H7 (cell line): ENCODE results near the gene EIPR1. TPM values are rescaled to one million over a fixed set of nuclear protein-coding genes. Genes with fewer than 3 reads are reported as not detected.

Experiments
- DNase-seq: peaks from one replicate; pipeline ENCODE4 v3.0.0; 2012
- H3K27me3 ChIP-seq: 2 replicates; pipeline ENCODE4 v1.6.0; 2011; ENCODE audit warnings: mild to moderate bottlenecking, low read length; ENCODE audit not compliant: control insufficient read depth, insufficient read depth
- H3K36me3 ChIP-seq: replicated peaks from 2 replicates; pipeline ENCODE4 v1.5.1; 2011; ENCODE audit warnings: low read length; ENCODE audit not compliant: control insufficient read depth, insufficient read depth
- H3K4me3 ChIP-seq: 2 replicates; pipeline ENCODE4 v1.5.1; 2011; ENCODE audit warnings: low read depth, mild to moderate bottlenecking, control low read depth, low read length, moderate library complexity; ENCODE audit not compliant: insufficient read depth
- total RNA-seq: library from RNA; depleted of rRNA; stranded (reverse); fragments of >200 nt; shearing (Covaris generic); gene quantifications from 2 replicates; pipeline ENCODE4 v1.2.3, GENCODE V29; 2014

EIPR1 gene
- total RNA-seq, 1 experiment from 2014 or later = 60.4 TPM

- no peaks in the 10 kb centered on the region; the same call in 1 of the 2 replicates for H3K36me3 ChIP-seq
- no peak for DNase-seq
- H3K4me3 ChIP-seq = no peak overlapping the region
- H3K27me3 ChIP-seq = no peaks in the 10 kb centered on the region
These were observed 59.6 kb downstream of the EIPR1 start for GRCh38 chr2:3317871-3318590.

GRCh38 chr2:3317277-3317685, 60.3 kb downstream of the EIPR1 start:
- H3K4me3 ChIP-seq = no peak overlapping the region
- no peak for DNase-seq
- no peaks in the 10 kb centered on the region for H3K27me3 ChIP-seq
- no peaks in the 10 kb centered on the region; the same call in 1 of the 2 replicates for H3K36me3 ChIP-seq

DNA sequence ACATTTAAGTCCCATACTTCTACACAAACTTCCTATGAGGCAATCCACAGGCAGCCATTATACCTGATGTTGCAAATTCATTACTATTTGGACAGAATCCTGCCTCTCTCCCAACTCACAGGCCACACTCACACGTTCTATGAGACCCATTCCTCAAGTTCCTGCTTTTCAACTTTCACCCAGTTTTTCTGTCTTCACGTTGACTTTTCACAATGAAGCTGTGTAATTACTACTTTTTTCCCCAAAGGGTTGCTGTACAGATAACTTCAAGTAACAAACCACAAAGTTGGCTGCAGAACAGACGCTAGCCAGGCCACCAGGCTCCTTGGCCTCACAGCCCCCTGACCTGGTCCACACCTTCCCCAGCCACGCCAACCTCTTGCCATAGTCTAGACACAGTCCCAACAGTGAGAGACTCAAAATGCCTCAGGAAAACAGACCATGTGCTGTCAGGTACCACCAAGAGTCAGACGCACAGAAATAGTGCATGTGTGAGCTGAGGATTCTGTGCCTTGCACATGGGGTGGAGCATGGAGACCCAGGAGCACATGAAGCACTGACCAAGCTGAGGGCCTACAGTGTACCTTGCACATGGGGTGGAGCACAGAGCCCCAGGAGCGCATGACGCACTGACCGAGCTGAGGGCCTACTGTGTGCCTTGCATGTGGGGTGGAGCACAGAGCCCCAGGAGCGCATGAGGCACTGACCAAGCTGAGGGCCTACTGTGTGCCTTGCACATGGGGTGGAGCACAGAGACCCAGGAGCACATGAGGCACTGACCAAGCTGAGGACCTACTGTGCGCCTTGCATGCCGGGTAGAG, 61.0 kb downstream of the EIPR1 start:
- Histone ChIP-seq H3K36me3 (no peaks in the 10 kb centered on the region; the same call in 1 of the 2 replicates), H3K27me3 (no peaks in the 10 kb centered on the region)

DNA sequence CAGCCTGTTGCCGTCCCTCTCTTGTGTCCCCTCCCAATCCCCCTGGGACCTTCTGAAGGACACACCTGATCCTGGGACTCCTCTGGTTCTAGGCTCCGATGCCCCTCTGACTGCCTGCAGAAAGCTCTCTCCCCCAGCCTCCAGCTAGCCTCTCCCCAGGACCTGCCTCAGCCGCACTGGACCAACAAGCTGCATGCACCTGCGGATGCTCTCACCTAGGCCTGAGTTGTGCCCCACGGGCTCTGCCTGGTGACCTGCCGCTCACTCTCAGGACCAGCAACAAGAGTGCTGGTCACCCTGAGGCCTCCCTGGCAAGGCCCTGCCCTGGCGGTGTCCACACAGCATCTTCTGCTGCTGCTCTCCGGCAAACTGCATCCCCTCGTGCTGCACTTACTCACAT, 63.0 kb downstream of the EIPR1 start:
- no peak for DNase-seq
- H3K27me3 ChIP-seq = no peaks in the 10 kb centered on the region
- no peaks in the 10 kb centered on the region; the same call in 1 of the 2 replicates for H3K36me3 ChIP-seq
- H3K4me3 ChIP-seq = no peak overlapping the region

More for the DNA sequence above, 61.0 kb downstream of the EIPR1 start:
- no peak overlapping the region for H3K4me3 ChIP-seq
- DNase-seq = no peak

DNA sequence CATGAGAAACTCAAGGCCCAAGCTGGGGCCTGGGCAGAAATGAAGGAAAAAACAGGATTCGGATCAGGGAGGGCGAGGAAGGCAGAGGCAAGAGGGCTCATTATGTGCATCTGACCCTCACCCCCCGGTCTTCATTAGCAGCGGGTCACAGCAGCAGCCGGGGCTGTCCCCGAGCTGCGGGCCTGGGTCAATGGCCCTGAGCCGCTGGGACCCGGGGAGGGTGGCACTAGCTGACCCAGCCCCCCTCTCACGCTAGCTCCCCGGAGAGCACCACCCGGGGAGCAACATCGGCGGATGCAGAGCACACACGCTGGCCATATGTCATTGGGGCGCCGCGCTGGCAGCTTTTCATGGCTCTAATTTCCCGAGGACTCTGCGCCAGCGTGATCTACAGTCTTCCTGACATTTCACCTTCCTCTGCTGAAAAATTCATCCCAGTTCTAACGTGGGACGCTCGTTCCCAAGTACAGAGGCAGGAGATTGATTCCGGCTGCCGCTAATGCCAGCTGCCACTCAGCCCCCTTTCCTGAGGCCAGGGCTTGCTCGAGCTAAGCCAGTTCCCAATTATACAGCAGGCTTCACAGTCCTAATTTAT, 63.7 kb downstream of the EIPR1 start:
- Histone ChIP-seq H3K27me3 (no peaks in the 10 kb centered on the region), H3K36me3 (no peaks in the 10 kb centered on the region; the same call in 1 of the 2 replicates), H3K4me3 (no peak overlapping the region)
- no peak for DNase-seq

GRCh38 chr2:3312576-3313345, 64.9 kb downstream of the EIPR1 start:
- no peak overlapping the region for H3K4me3 ChIP-seq
- no peaks in the 10 kb centered on the region; the same call in 1 of the 2 replicates for H3K36me3 ChIP-seq
- DNase-seq = no peak
- no peaks in the 10 kb centered on the region for H3K27me3 ChIP-seq

GRCh38 chr2:3311601-3312000, 66.0 kb downstream of the EIPR1 start:
- DNase-seq = no peak
- H3K4me3 ChIP-seq = no peak overlapping the region
- no peaks in the 10 kb centered on the region for H3K27me3 ChIP-seq
- no peaks in the 10 kb centered on the region for H3K36me3 ChIP-seq

DNA sequence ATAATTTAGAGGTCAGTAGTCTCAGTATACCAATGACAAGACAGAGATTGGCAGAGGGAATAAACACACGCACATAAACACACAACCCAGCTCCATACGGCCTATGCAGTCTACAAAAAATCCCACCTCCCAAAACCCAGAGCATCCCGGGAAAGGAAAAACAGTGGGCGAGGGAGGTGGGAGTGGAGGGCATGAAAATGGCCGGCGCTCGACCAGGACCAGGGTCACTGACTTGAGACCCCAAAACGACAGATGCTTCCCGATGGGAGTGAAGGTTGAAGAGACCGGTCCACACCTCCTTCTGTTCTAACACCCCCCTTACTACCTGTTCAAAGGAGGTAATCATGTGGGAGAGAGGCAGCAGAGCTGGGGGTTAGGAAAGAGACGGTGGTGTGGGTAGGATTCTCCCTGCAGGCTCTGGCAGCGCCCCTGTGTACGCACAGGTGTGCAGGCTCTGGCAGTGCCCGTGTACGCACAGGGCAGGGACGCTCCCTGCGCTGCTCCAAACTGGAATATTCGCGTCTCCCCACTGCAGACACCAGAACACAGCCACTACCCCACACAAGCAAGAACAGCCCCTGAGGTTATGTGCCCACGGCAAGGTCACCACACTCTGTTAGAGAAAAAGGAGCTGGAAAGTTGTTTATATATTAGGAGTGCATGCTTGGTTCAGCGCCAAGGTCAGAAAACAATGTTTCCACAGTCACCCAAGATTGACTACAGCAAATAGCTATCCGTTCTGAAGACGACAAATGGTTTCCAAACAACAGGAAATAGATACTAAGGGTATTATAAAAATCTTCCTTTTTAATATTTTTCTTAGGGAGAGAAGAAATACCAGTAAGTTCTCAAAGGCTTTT, 67.9 kb downstream of the EIPR1 start:
- H3K27me3 ChIP-seq = no peaks in the 10 kb centered on the region
- no peak overlapping the region for H3K4me3 ChIP-seq
- no peak for DNase-seq
- H3K36me3 ChIP-seq = no peaks in the 10 kb centered on the region

DNA sequence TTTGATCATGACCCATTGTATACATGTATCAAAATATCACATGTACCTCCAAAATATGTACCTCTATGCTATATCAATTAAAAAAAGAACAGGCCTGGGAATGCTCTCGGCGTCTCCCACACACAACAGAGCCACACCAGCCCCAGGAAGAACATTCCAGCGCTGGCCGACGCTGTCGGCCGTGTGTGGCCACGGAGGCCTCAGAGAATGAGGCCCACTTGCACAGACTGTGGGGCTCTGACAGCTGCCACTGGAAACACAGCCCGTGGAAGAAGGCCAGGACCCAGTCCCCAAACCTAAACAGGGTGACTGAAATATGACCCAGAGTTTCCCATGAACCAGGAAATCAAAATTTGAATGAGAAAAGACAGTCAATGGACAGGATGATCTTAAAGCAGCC, 69.7 kb downstream of the EIPR1 start:
- Histone ChIP-seq H3K36me3 (no peaks in the 10 kb centered on the region), H3K27me3 (no peaks in the 10 kb centered on the region), H3K4me3 (no peak overlapping the region)
- DNase-seq = no peak

GRCh38 chr2:3307236-3307635, 70.4 kb downstream of the EIPR1 start:
- Histone ChIP-seq H3K36me3 (no peaks in the 10 kb centered on the region), H3K27me3 (no peaks in the 10 kb centered on the region), H3K4me3 (no peak overlapping the region)
- DNase-seq = no peak

GRCh38 chr2:3305952-3306351, 71.7 kb downstream of the EIPR1 start:
- H3K36me3 ChIP-seq = no peaks in the 10 kb centered on the region; the same call in 1 of the 2 replicates
- no peak for DNase-seq
- H3K4me3 ChIP-seq = no peak overlapping the region
- H3K27me3 ChIP-seq = no peaks in the 10 kb centered on the region

GRCh38 chr2:3305431-3305830, 72.2 kb downstream of the EIPR1 start:
- Histone ChIP-seq H3K27me3 (no peaks in the 10 kb centered on the region), H3K36me3 (no peaks in the 10 kb centered on the region; the same call in 1 of the 2 replicates), H3K4me3 (no peak overlapping the region)
- peak; percentile 32 for DNase-seq

DNA sequence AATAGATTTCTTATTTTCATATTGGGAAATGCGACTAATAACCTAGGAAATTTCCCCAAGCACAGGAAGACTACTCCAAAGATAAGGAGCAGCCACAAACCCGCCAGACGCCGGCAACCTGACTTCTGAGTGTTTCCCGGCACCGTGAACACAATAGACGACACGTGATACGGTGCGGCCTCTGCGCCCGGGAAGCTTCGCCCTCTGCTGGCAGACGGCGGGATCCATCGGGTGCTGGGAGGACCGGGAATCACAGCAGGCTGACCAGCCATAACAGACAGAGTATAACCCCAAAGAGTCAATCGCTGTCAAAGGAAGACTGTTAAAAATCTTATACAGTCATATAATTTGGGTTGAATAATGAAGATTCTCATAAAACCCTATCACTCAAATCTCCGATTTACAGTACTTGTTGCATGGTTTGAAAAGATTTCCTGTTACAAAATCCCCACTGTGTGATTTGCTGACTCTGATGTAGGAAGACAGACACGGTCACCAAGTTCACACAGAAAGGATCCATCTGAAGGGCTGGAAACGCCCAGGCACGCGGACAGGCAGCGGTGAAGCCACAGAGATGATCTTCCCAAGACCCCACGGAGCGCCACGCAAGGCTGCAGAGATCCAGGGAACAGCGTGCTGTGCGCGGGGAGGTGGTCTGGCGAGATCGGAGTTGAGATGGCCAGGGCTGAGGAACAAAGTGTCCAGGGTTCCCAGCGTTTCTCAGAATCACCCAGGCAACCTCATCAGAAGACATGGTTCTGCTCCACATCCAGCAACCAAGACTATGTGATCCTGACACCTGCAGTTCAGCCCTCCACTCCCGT, 73.8 kb downstream of the EIPR1 start:
- no peak overlapping the region for H3K4me3 ChIP-seq

More for the DNA sequence above, 73.8 kb downstream of the EIPR1 start:
- peak; percentile 95 for DNase-seq
- Histone ChIP-seq H3K36me3 (no peaks in the 10 kb centered on the region; the same call in 1 of the 2 replicates), H3K27me3 (no peaks in the 10 kb centered on the region)
